Upper lobe of left lung (tissue), 4 donors: Measurements from ENCODE around the gene OR5T1.

ENCODE experiments used
- CTCF ChIP-seq, 6 experiments: fragments of 450-650 bp in 4 of 6; fragments of 200-600 bp in 2 of 6; sonication (generic) in 2 of 6; IDR thresholded peaks; one replicate each; pipeline ENCODE4 v1.5.1; 2016 to 2019; ENCODE audit warnings: antibody characterized with exemption in 6 of 6
- EP300 ChIP-seq, 4 donors: sonication (generic); formaldehyde crosslinking; IDR thresholded peaks; one replicate each; pipeline ENCODE4 v1.5.1; 2017; ENCODE audit warnings: antibody characterized with exemption in 4 of 4, control low read depth in 2 of 4
- POLR2A ChIP-seq, 4 donors: fragments of 450-650 bp; IDR thresholded peaks; one replicate each; pipeline ENCODE4 v1.5.1; 2016 to 2017; ENCODE audit warnings: antibody characterized with exemption in 4 of 4, mild to moderate bottlenecking in 2 of 4
- POLR2AphosphoS5 ChIP-seq, 2 donors: sonication (generic); formaldehyde crosslinking; IDR thresholded peaks; one replicate each; pipeline ENCODE4 v1.5.1; 2017; ENCODE audit warnings: antibody characterized with exemption in 2 of 2

GRCh38 chr11:56234155-56234554 lies 39.8 kb upstream of the OR5T1 start, which contains the start of gene OR5T2:
- TF ChIP-seq POLR2A (IDR thresholded peaks at IDR 0.05) (no peak), CTCF (IDR thresholded peaks at IDR 0.05) (no peak), EP300 (IDR thresholded peaks at IDR 0.05) (no peak), POLR2AphosphoS5 (IDR thresholded peaks at IDR 0.05) (no peak)
